ENCODE data around the gene MLPH. TPM values are rescaled to one million over a fixed set of nuclear protein-coding genes. Genes with fewer than 3 reads are reported as not detected.

MLPH gene
- total and polyA plus RNA-seq, 2 of the 13 experiments (the other 11 are each of a cell fraction or from before 2014, with no cell fraction given), result 0.12 TPM; not detected in 1

DNA sequence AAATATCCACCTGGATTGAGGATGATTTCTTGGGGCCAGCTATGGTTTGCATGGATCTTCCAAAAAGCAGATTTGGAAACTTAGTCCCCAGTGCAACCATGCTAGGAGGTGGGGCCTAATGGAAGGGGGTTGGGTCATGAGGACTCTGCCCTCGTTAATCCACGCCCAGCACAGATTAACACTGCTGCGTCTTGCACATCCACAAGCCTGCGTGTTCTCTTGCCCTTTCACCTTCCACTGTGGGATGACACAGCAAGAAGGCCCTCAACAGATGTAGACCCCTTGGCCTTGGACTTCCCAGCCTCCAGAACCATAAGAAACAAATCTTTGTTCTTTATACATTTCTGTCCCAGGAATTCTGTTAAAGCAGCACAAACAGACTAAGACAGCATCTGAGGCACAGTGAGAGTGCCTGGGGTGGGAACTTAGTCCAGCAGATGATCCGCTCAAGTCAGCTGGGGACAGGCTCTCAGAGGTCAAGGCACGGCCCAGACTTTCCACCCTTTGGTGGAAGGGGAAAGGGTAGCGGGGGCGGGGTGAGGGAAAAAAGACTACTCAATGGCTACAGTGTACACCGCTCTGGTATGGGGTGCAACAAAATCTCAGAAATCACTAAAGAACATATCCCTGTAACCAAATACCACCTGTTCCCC is 101.1 kb downstream of the MLPH start (continued):
- TF ChIP-seq, protein P1, sequence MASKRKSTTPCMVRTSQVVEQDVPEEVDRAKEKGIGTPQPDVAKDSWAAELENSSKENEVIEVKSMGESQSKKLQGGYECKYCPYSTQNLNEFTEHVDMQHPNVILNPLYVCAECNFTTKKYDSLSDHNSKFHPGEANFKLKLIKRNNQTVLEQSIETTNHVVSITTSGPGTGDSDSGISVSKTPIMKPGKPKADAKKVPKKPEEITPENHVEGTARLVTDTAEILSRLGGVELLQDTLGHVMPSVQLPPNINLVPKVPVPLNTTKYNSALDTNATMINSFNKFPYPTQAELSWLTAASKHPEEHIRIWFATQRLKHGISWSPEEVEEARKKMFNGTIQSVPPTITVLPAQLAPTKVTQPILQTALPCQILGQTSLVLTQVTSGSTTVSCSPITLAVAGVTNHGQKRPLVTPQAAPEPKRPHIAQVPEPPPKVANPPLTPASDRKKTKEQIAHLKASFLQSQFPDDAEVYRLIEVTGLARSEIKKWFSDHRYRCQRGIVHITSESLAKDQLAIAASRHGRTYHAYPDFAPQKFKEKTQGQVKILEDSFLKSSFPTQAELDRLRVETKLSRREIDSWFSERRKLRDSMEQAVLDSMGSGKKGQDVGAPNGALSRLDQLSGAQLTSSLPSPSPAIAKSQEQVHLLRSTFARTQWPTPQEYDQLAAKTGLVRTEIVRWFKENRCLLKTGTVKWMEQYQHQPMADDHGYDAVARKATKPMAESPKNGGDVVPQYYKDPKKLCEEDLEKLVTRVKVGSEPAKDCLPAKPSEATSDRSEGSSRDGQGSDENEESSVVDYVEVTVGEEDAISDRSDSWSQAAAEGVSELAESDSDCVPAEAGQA (IDR thresholded peaks at IDR 0.05; ENCODE audit: low read depth), result no peak
- TF ChIP-seq, protein P1 (CRISPR knock-in tag; IDR thresholded peaks at IDR 0.05; ENCODE audit: borderline replicate concordance), result no peak
- TF ChIP-seq GTF3A (CRISPR knock-in tag; conservative IDR thresholded peaks at IDR 0.05), result no peak
- TF ChIP-seq TEAD2 (CRISPR knock-in tag; IDR thresholded peaks at IDR 0.05), result no peak
- no peak for TF ChIP-seq SNAI1 (CRISPR knock-in tag; IDR thresholded peaks at IDR 0.05; ENCODE audit: borderline replicate concordance)
- TF ChIP-seq ZNF136 (CRISPR knock-in tag; IDR thresholded peaks at IDR 0.05; ENCODE audit: low read depth), result no peak
- no peak for TF ChIP-seq GLI4 (CRISPR knock-in tag; IDR thresholded peaks at IDR 0.05; ENCODE audit: borderline replicate concordance)
- peak; percentile 20; the same call in 1 of the 2 replicates for TF ChIP-seq ZFY (CRISPR knock-in tag; IDR thresholded peaks at IDR 0.05)
- TF ChIP-seq PHF20 (CRISPR knock-in tag; IDR thresholded peaks at IDR 0.05), result no peak
- no peak for TF ChIP-seq ATRX (CRISPR knock-in tag; IDR thresholded peaks at IDR 0.05; ENCODE audit: borderline replicate concordance)
- no peak for TF ChIP-seq REL (CRISPR knock-in tag; conservative IDR thresholded peaks at IDR 0.05)
- TF ChIP-seq, protein P2, sequence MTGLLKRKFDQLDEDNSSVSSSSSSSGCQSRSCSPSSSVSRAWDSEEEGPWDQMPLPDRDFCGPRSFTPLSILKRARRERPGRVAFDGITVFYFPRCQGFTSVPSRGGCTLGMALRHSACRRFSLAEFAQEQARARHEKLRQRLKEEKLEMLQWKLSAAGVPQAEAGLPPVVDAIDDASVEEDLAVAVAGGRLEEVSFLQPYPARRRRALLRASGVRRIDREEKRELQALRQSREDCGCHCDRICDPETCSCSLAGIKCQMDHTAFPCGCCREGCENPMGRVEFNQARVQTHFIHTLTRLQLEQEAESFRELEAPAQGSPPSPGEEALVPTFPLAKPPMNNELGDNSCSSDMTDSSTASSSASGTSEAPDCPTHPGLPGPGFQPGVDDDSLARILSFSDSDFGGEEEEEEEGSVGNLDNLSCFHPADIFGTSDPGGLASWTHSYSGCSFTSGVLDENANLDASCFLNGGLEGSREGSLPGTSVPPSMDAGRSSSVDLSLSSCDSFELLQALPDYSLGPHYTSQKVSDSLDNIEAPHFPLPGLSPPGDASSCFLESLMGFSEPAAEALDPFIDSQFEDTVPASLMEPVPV (CRISPR knock-in tag; IDR thresholded peaks at IDR 0.05), result no peak
- TF ChIP-seq MTA1 (CRISPR knock-in tag; IDR thresholded peaks at IDR 0.05; ENCODE audit: borderline replicate concordance), result no peak
- no peak for TF ChIP-seq ZNF644 (CRISPR knock-in tag; IDR thresholded peaks at IDR 0.05; ENCODE audit: low read depth)
- TF ChIP-seq ZFP36L2 (CRISPR knock-in tag; IDR thresholded peaks at IDR 0.05), result no peak
- TF ChIP-seq MAZ (IDR thresholded peaks at IDR 0.05; ENCODE audit: borderline replicate concordance, low read depth, low read length), result no peak
- TF ChIP-seq MAZ (CRISPR knock-in tag; IDR thresholded peaks at IDR 0.05; ENCODE audit: low read depth), result no peak
- no peak for TF ChIP-seq ZNF20 (CRISPR knock-in tag; IDR thresholded peaks at IDR 0.05)
- TF ChIP-seq ZBTB3 (CRISPR knock-in tag; IDR thresholded peaks at IDR 0.05; ENCODE audit: borderline replicate concordance, low read depth), result no peak
- TF ChIP-seq TBX2 (CRISPR knock-in tag; IDR thresholded peaks at IDR 0.05; ENCODE audit: borderline replicate concordance), result peak; percentile 43; the same call in 1 of the 2 replicates
- no peak for TF ChIP-seq ZNF326 (CRISPR knock-in tag; IDR thresholded peaks at IDR 0.05; ENCODE audit: borderline replicate concordance)
- no peak for TF ChIP-seq HMGA1 (CRISPR knock-in tag; conservative IDR thresholded peaks at IDR 0.05)
- TF ChIP-seq FOSL2 (CRISPR knock-in tag; IDR thresholded peaks at IDR 0.05), result no peak
- no peak for TF ChIP-seq TCF7 (IDR thresholded peaks at IDR 0.05; ENCODE audit: low read depth)
- no peak for TF ChIP-seq ZNF776 (CRISPR knock-in tag; IDR thresholded peaks at IDR 0.05)
